Hepatocyte (in vitro differentiated cells): ENCODE results near the gene ARL10.

Source experiments
- CTCF ChIP-seq: fragments of 200-600 bp; sonication (generic); IDR thresholded peaks from 2 replicates; pipeline ENCODE4 v1.5.1; 2016; ENCODE audit warnings: antibody characterized with exemption, mild to moderate bottlenecking; ENCODE audit not compliant: poor library complexity
- EZH2 ChIP-seq: fragments of 200-600 bp; sonication (generic); IDR thresholded peaks from 2 replicates; pipeline ENCODE4 v1.6.1; 2016; ENCODE audit warnings: antibody characterized with exemption, mild to moderate bottlenecking, borderline replicate concordance

GRCh38 chr5:176369934-176370711 is 4.8 kb downstream of the ARL10 start:
- no peak for TF ChIP-seq CTCF
- TF ChIP-seq EZH2 = no peak
